Activated naive CD8-positive, alpha-beta T cell (primary cell): Measurements from ENCODE around the gene PPIA.

Source experiments
- H3K27ac Mint-ChIP-seq: one replicate; pipeline ENCODE4 v1.8.0; 2021; ENCODE audit warnings: mixed read lengths
- H3K27me3 Mint-ChIP-seq: one replicate; pipeline ENCODE4 v1.8.0; 2021; ENCODE audit warnings: mixed read lengths
- H3K36me3 Mint-ChIP-seq: one replicate; pipeline ENCODE4 v1.8.0; 2021; ENCODE audit warnings: mixed read lengths
- H3K4me1 Mint-ChIP-seq: one replicate; pipeline ENCODE4 v1.8.0; 2021; ENCODE audit warnings: low read depth, mixed read lengths
- H3K4me3 Mint-ChIP-seq: one replicate; pipeline ENCODE4 v1.8.0; 2021; ENCODE audit warnings: mild to moderate bottlenecking, mixed read lengths
- H3K9me3 Mint-ChIP-seq: one replicate; pipeline ENCODE4 v1.8.0; 2021; ENCODE audit warnings: low read depth, mixed read lengths

Gene PPIA

DNA sequence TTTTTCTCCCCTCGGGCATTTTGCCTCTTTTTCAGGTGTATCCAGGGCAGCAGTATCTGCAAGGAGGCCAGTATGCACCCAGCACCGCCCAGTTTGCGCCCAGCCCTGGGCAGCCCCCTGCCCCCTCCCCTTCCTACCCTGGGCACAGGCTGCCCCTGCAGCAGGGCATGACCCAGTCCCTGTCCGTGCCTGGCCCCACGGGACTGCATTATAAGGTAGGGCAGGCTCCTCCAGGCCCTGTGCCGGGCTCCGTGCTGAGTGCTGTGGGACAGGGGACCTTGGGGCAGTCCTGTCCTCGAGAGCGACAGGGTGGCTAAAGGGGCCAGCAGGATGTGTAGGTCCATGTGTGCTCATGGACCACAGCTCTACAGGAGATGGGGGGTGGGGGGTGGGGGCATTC, 37.2 kb upstream of the PPIA start:
- no peak overlapping the region for H3K27ac Mint-ChIP-seq
- H3K4me3 Mint-ChIP-seq = no peak overlapping the region
- no peaks in the 10 kb centered on the region for H3K9me3 Mint-ChIP-seq
- no peaks in the 10 kb centered on the region for H3K36me3 Mint-ChIP-seq
- no peaks in the 10 kb centered on the region for H3K27me3 Mint-ChIP-seq
- peaks cover 8% of the 10 kb centered on the region for H3K4me1 Mint-ChIP-seq

DNA sequence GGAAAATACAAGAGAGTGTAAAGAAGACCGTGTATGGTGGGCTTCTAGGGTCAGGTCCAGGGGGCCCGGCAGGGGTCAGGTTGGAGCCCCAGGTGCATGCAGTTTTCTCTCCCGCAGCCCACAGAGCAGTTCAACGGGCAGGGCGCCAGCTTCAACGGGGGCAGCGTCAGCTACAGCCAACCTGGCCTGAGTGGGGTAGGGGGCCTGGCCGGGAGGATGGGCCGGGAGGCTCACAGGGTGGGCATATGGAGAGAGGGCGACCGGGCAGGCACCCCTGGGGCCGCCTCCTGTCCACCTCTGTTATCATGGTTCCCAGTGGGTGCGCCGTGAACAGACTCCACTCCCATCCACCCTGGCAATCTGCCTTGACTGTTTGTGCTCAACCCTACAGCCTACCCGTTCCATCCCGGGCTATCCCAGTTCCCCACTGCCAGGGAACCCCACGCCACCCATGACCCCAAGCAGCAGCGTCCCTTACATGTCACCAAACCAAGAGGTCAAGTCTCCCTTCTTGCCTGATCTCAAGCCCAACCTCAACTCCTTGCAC, 36.4 kb upstream of the PPIA start:
- no peaks in the 10 kb centered on the region for H3K27me3 Mint-ChIP-seq
- no peak overlapping the region for H3K27ac Mint-ChIP-seq
- no peak overlapping the region for H3K4me3 Mint-ChIP-seq
- no peaks in the 10 kb centered on the region for H3K9me3 Mint-ChIP-seq
- peaks cover under 1% of the 10 kb centered on the region for H3K4me1 Mint-ChIP-seq
- H3K36me3 Mint-ChIP-seq = no peaks in the 10 kb centered on the region

DNA sequence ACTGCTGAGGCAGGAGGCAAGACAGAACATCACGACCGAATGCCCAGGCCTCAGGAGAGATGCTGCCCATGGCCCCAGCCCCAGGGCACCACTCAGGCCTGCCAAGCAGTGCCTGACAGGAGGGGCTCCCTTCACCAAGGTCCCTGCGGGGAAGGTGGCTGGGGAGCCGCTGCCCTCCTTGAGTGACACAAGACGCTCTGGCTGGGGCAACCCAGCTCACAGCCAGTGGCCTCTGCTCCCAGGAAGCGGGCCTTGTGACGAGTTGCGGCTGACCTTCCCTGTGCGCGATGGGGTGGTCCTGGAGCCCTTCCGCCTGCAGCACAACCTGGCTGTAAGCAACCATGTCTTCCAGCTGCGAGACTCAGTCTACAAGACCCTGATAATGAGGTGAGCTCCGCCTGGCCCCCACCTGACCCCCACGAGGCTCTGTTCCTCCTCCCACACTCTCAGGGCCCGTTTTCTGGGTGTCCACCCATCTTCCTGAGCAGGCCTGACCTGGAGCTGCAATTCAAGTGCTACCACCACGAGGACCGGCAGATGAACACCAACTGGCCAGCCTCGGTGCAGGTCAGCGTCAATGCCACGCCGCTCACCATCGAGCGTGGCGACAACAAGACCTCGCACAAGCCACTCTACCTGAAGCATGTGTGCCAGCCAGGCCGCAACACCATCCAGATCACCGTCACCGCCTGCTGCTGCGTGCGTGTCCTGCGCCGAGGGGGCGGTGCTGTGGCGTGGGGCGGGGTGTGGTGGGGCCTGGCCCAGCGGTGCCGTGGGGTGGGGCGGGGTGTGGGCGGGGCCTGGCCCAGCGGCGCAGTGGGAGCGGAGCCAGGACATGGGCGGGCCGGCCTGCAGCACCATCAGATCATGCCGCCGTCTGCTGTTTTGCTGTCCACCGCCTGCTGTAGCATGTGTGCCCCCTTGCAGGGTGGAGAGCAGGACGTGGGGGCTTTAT, 35.0 kb upstream of the PPIA start:
- Mint-ChIP-seq H3K27ac (no peak overlapping the region), H3K27me3 (no peaks in the 10 kb centered on the region), H3K36me3 (no peaks in the 10 kb centered on the region), H3K4me1 (no peaks in the 10 kb centered on the region), H3K9me3 (no peaks in the 10 kb centered on the region), H3K4me3 (no peak overlapping the region)

DNA sequence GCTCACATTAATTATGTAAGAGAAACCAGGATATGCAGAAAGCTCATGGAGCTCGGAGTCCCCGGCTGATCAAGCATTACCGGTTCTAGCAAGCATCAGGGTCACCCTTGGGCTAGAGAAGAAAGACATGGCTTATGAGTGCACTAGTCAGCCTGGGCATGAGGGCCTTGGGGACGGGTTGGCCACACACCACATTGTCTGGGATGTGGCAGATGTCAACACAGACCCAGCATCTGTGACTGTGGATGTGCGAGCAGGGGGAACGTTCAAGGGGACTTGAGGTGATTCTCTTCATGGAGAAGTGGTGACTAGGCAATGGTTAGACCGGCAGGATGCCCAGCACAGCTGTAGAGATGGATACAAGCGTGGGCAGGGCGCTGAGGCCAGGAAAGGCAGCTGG, 34.2 kb upstream of the PPIA start:
- Mint-ChIP-seq H3K4me3 (no peak overlapping the region), H3K4me1 (peaks cover under 1% of the 10 kb centered on the region), H3K9me3 (no peaks in the 10 kb centered on the region), H3K36me3 (no peaks in the 10 kb centered on the region), H3K27me3 (no peaks in the 10 kb centered on the region), H3K27ac (no peak overlapping the region)

DNA sequence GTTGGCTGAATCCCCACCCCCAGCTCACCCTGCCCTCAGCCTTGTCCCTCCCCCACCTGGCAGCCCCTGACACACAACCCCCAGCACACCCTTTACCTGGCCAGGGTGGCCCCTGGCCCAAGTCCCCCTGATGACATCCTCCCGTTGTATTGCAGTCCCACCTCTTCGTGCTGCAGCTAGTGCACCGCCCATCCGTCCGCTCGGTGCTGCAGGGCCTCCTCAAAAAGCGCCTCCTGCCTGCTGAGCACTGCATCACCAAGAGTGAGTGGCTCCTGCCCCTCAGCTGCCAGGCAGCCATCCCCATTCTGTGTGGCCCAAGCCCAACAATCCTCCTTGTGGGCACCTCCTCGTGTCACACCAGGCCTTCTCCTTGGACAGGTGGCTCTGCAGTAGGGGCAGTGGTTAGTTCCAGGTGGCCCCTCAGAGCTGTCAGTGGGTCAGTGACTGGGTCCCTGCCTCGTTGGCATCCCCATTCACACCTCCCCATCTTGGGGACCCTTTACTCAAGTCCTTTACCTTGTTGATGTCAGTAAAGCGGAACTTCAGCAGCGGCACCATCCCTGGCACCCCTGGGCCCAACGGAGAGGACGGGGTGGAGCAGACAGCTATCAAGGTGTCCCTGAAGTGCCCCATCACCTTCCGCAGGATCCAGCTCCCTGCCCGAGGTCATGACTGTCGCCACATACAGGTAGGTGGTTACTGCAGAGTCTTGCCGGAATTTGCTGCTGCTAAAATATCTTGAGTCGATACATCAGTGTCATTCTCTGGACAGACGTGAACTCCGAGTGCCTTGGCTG, 33.6 kb upstream of the PPIA start:
- Mint-ChIP-seq H3K4me3 (no peak overlapping the region), H3K36me3 (no peaks in the 10 kb centered on the region), H3K27ac (no peak overlapping the region), H3K27me3 (no peaks in the 10 kb centered on the region), H3K4me1 (peaks cover 5% of the 10 kb centered on the region), H3K9me3 (no peaks in the 10 kb centered on the region)

DNA sequence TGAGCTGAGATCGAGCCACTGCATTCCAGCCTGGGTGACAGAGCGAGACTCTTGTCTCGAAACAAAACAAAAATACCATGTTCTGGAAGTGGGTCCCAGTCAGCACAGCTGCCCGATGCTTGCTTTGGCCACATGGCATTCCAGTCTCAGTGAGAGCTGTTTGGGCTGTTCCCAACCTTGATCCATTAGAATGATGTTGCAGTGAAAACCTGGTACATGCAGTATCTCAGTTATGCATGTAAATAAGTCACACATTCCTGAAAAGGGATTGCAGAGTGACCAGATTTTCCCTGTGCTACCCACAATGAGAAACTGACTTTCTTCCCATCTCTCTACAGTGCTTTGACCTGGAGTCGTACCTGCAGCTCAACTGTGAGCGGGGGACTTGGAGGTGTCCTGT, 32.4 kb upstream of the PPIA start:
- no peaks in the 10 kb centered on the region for H3K36me3 Mint-ChIP-seq
- no peak overlapping the region for H3K27ac Mint-ChIP-seq
- H3K4me1 Mint-ChIP-seq = peaks cover 16% of the 10 kb centered on the region
- H3K27me3 Mint-ChIP-seq = no peaks in the 10 kb centered on the region
- H3K4me3 Mint-ChIP-seq = no peak overlapping the region
- H3K9me3 Mint-ChIP-seq = no peaks in the 10 kb centered on the region

DNA sequence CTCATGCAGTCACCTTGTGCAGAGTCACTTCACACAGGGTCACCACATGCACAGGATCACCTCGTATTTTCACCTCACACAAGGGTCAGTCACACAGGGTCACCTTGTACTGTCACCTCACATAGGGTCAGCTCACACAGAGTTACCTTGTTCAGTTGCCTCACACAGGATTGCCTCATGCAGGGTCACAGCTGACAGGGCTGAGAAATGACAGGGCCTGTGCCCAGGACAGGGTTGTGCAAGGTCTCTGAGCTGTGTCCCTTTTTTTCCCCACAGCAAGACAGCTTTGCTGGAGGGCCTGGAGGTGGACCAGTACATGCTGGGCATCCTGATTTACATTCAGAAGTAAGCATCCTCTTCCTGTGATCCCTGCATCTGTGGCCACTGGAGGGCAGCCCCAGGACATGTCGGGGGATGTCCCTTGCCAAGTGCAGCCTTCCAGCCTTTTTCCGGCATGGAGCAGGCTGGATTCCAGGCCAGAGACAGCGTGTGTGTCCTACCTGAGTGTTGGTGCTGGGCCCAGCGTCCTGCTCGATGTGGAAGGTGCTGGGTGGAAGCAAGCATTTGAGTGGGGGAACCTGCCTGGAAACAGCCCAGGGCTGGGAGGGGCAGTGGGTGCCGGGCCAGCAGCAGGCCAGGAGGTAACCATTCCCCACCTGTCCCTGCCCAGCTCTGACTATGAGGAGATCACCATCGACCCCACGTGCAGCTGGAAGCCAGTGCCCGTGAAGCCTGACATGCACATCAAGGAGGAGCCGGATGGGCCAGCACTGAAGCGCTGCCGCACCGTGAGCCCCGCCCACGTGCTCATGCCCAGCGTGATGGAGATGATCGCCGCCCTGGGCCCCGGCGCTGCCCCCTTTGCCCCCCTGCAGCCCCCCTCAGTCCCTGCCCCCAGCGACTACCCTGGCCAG, 31.6 kb upstream of the PPIA start:
- no peaks in the 10 kb centered on the region for H3K36me3 Mint-ChIP-seq
- no peak overlapping the region for H3K27ac Mint-ChIP-seq
- peaks cover 22% of the 10 kb centered on the region for H3K4me1 Mint-ChIP-seq
- H3K4me3 Mint-ChIP-seq = no peak overlapping the region
- no peaks in the 10 kb centered on the region for H3K27me3 Mint-ChIP-seq
- no peaks in the 10 kb centered on the region for H3K9me3 Mint-ChIP-seq

DNA sequence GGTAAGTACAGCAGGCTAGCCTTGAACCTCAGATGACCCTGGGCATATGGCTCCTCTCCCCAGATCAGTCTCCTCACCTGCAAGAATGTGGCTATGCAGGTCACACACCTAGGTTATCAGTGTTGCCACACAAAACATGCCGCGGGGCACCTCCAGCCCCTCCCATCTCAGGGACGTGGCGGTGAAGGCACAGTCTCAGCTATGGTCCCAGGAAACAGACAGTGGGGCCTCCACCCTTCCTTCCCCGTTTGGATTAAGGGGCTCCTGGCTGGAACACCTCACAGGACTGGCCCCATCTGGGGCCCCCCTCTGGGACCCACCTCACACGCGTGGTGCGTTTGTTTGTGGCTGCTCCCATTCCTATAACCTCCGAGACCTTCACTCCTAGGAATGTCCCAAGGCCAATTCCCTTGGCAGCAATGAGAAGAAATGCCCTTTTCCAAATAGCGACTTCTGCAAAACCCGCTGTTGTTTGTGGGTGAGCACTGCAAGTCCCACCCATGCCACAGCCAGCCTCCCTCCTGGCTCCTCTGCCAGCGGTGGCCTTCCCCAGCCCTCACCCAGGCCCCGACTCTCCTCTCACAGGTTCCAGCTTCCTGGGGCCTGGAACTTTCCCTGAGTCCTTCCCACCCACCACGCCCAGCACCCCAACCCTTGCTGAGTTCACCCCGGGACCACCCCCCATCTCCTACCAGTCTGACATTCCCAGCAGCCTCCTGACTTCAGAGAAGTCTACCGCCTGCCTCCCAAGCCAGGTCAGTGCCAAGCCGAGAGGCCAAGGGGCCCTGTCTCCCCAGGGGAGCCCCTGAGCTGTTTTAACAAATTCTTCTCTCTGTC, 30.7 kb upstream of the PPIA start:
- no peaks in the 10 kb centered on the region for H3K27me3 Mint-ChIP-seq
- H3K4me3 Mint-ChIP-seq = no peak overlapping the region
- no peaks in the 10 kb centered on the region for H3K9me3 Mint-ChIP-seq
- H3K4me1 Mint-ChIP-seq = peaks cover 27% of the 10 kb centered on the region
- H3K36me3 Mint-ChIP-seq = peaks cover 3% of the 10 kb centered on the region
- peak overlapping the region; percentile 46 for H3K27ac Mint-ChIP-seq

DNA sequence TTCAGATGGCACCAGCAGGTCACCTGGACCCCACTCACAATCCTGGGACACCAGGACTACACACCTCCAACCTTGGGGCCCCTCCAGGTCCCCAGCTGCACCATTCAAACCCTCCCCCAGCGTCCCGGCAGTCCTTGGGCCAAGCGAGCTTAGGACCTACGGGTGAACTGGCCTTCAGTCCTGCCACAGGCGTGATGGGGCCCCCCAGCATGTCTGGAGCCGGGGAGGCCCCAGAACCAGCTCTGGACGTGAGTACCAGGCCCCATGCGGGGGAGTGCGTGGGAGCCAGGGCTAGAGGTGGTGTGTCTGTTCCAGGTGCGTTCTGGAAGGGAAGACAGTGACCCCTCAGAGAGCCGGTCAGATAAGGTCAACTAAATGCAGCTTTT, 30.1 kb upstream of the PPIA start:
- Mint-ChIP-seq H3K4me1 (peaks cover 32% of the 10 kb centered on the region), H3K9me3 (no peaks in the 10 kb centered on the region), H3K27me3 (no peaks in the 10 kb centered on the region), H3K27ac (peak overlapping the region; percentile 46), H3K4me3 (no peak overlapping the region), H3K36me3 (peaks cover 3% of the 10 kb centered on the region)

DNA sequence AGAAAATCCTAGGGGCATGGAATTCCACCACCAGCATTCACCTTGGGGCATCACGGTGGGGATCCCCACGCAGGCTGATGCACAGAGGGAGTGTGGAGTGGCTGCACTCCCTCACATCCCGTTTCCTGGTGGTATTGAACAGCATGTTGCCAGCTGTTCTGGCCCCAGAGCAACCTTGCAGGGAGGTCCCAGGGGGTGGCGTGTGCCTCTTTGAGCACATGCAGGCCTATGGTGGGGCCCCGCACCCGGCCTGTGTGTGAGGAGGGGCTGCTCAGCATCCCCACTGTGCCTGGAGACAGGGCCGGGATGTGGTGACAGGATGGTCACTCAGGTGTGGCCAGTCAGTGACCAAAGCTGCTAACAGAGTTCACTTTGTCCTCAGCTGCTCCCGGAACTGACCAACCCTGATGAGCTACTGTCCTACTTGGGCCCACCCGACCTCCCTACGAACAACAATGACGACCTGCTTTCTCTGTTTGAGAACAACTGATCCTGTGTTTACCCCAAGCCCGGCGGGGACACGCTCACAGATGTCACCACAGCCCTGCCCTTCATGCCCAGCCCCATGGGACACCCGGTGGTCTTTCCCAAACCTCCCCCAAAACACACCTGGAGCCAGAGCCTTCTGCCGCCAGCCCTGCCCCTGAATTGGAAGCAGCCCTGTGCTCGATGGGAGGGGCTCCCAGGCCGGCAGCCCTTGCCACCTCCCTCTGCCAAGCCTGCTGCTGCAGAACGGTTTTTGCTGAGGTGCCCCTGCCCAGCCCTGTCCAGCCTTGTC, 29.2 kb upstream of the PPIA start:
- Mint-ChIP-seq H3K4me1 (peaks cover 35% of the 10 kb centered on the region), H3K9me3 (no peaks in the 10 kb centered on the region), H3K27ac (peak overlapping the region; percentile 41), H3K4me3 (no peak overlapping the region), H3K27me3 (no peaks in the 10 kb centered on the region), H3K36me3 (peaks cover 3% of the 10 kb centered on the region)

DNA sequence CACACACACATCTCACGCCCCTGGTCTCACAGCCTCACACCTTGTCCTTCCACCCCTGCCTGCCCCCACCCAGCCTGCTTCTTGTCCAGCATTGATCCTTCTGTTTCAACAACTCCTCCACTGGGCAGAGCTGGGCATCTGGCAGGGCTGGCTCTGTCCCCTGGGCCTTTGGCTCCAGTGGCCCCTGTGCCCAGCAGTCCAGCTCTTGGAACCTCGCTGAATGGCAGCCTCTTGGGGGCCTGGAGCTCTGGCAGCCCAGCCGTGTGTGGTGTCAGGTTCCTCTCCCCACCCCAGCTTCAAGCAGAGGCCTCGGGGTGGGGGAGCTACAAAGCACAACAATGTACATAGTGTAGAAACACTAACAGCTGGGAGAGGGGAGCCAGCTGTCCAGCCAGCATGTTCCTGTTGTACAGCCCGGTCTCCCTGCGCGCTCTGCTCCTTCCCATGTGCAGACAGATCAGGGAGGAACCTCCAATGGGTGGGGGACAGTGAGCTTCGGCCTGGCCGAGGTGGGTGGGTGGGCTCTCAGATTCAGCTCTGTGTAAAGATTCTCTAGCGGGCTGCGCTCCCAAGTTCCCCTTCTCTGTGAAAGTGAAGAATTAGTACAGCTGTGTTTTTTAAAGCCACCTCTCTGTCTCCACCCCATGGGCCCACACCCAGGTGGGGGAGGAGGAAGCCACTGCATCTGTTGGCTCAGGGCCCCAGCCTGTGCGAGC, 28.4 kb upstream of the PPIA start:
- H3K4me1 Mint-ChIP-seq = peaks cover 35% of the 10 kb centered on the region
- H3K27me3 Mint-ChIP-seq = no peaks in the 10 kb centered on the region
- no peak overlapping the region for H3K4me3 Mint-ChIP-seq
- peaks cover 3% of the 10 kb centered on the region for H3K36me3 Mint-ChIP-seq
- no peaks in the 10 kb centered on the region for H3K9me3 Mint-ChIP-seq
- peak overlapping the region; percentile 41 for H3K27ac Mint-ChIP-seq

DNA sequence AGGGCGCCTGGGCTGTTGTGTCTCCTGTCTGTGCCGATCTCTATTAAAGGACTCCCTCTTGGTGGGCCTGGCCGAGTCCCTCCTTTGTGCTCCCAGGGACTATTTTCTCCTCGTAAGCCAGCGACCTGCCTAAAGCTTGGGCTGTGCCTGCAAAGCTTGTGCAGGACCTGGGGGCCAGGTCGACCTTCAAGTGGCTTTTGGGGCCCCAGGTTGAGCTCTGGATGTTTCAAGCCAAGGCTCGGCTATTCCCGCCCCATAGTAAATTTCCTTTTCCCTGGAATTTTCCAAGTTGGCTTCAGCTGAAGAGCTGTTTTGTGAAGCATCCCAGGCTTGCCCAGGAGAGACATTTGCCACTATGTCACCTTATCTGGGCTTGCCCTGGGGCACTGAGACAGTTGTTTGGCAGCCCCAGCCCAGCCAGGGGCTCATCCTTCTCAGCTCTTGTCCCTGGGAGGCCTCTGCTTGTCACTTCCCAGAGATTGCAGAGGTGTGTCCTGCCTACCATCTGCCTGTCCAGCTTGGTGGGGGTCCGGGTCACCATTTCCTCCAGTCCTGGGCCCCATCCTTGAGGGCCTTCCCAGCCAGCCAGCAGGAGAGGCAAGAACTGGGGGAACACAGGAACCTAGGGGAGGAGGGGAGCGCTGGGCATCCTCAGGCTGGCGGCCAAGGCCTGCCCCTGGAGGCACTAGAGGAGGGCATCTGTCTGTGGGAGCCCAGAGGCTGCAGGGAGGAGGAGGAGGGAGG, 27.7 kb upstream of the PPIA start:
- Mint-ChIP-seq H3K36me3 (peaks cover 3% of the 10 kb centered on the region), H3K27ac (no peak overlapping the region), H3K9me3 (no peaks in the 10 kb centered on the region), H3K4me1 (peaks cover 35% of the 10 kb centered on the region), H3K4me3 (no peak overlapping the region), H3K27me3 (no peaks in the 10 kb centered on the region)
